GM19397 (cell line): ENCODE measurements around the gene FANCC.
"Not testable (repeated sequence)": the region's sequence is repeated elsewhere in the genome, so short reads cannot be mapped to it uniquely, and the experiment has no call there.

ENCODE experiments used
- ATAC-seq: cut with Tn5 transposase; IDR thresholded peaks from one replicate; pipeline ENCODE4 v1.9.1; 2021; ENCODE audit warnings: mild to moderate bottlenecking, moderate library complexity; ENCODE audit not compliant: unreplicated experiment

Gene FANCC

GRCh38 chr9:95239071-95239470, 78.4 kb downstream of the FANCC start:
- no peak for ATAC-seq

DNA sequence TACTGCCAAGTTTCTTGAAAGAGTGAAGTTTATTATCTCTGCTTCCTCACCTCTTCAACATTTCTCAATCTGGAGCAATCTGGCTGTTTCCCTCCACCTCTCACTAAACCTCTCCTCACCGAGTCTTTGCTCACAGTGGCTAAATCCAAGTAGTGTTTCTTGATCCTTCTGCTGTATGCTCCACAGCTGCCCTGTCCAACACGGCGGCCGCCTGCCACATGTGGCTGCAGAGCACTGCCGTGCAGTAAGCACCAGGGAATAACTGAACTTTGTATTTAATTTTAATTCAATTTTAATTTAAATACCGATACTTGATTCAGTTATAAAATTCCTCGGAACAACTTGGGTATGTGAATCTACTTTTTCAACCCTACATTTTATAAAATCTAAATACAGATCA, 80.2 kb downstream of the FANCC start:
- no peak for ATAC-seq

- no peak for ATAC-seq
These were observed 87.5 kb downstream of the FANCC start for GRCh38 chr9:95230046-95230445.

DNA sequence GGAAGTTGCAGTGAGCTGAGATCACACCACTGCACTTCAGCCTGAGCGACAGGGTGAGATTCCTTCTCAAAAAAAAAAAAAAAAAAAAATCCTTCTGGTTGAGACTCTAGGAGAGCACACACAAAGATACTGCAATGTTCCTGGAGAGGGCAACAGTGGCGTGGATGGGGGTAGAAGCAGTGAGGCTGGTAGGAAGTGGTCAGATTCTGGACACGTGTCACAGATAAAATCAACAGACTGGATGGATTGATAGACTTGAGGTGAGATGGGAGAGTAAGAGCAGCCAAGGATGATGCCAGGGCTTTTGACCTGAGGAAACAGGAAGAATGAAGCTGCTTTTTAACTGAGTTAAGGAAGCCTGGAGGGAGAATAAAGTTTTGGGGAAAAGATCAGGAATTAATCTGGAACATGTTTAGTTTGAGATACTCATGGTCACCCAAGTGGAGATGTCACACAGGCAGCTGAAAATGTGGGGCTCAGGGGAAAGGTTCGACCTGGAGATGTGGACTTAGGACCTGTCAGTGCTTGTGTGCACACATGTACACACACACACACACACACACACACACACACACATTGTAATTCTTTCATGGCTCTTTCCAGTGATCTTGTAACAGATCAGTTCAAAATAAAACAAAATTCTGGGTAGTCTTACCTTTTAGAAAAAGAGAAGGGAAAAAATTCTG, 88.1 kb downstream of the FANCC start:
- no peak for ATAC-seq

DNA sequence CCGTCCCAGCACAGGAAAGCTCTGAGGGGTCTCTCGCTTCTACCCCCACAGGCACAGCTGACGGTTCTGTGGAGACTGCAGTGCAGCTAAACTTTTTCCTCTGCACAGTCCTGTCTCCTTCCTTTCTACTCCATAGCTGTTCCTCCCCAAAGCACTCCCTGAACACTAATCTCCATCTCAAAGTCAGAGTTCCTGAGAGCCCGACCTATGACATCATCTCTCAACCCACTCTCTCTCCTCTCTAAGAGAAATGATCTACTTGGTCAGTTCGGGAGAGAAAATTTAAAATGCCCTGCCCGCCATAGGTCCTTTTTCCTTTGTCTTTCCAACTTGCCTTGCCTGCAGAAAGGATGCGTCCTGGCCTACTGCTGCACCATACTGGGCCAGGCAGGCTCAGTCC, 90.6 kb downstream of the FANCC start:
- ATAC-seq = no peak

GRCh38 chr9:95225726-95226106, 91.8 kb downstream of the FANCC start:
- no peak for ATAC-seq

DNA sequence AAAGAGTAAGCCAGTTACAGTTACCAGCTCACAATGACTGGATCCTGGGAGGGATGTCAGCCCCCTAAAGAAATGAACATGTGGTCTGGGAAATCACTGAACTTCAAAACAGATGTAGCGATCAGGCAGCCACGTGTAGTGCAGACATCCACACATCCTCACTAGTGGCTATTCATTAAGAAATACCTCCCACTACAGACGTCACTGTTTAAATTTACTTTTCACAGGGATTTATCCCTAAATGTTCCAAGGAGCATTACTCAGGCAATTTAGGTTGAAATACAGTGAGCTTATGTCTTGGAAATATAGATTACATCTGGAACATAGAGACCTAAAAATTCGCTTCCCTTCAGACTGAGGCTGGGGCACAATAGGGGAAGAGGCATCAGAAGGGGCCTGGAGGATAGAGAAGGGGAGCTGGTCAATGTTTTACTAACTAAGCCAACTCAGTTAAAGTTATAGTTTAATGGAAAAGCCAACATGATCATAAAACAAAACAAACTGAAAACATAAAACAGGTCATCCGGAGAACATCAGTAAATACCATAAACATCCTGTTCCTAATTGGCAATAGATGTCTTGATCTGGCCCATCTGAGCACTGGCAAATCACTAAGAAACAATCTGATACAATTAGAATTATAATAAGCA, 92.3 kb downstream of the FANCC start:
- ATAC-seq = no peak

GRCh38 chr9:95224376-95225019, 93.0 kb downstream of the FANCC start:
- no peak for ATAC-seq

- ATAC-seq = not testable (repeated sequence)
These were observed 97.2 kb downstream of the FANCC start for GRCh38 chr9:95220352-95220751.

DNA sequence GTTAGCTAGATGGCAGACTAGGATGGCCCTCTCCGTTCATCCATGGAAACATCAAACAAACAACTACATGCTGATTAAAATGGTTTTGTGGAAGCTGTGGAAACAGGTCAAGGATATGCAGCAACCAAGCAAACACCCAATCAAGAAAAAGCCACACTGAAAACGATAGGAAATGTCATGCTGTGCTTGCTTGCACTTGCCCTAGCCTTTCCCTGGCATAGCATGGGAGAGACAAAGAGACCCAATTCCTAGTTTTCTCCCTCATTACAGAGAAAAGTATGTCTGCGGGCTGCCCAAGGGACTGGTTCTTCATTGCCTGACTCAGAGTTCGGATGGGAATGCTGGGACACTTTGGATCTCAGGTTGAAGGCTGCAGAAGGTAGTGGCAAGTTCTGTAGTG, 98.7 kb downstream of the FANCC start:
- no peak for ATAC-seq

DNA sequence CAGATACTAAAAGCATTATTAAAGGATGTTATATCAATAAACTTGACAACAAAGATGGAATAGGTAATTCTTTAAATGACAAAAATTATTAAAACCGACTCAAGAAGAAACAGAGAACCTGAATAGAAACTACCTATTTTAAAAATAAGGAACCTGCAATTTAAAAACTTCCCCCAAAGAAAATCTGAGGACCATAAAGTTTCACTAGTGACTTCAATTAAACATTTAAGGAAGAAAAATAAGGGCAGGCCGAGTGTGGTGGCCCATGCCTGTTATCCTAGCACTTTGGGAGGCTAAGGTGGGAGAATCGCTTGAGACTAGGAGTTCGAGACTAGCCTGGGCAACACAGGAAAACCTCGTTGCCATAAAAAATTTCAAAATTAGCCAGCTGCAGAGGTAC, 99.6 kb downstream of the FANCC start:
- no peak for ATAC-seq

DNA sequence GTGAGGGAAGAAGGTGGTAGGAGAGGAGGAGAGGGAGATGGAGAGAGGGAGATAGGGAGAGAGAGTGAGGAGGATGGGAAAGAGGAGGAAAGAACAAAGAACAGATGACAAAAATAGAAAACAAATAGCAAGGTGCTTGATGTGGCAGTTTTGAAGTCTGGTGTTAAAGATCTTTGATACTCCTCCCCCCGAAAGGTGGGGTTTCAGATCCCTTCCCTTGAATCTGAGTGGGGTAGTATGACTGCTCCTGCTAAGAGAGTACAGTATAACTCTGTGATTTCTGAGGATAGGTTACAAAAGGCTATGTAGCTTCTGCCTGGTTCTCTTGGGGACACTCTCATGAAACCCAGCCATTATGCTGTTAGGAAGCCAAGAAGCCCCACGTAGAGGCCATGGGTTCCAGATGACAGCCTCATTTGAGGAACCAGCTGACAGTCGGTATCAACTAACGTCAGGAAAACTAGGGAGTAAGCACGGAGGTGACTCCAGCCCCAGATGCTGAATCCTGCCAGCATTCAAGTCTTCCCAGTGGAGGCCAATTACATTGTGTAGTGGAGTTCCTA, 102.1 kb downstream of the FANCC start:
- no peak for ATAC-seq

DNA sequence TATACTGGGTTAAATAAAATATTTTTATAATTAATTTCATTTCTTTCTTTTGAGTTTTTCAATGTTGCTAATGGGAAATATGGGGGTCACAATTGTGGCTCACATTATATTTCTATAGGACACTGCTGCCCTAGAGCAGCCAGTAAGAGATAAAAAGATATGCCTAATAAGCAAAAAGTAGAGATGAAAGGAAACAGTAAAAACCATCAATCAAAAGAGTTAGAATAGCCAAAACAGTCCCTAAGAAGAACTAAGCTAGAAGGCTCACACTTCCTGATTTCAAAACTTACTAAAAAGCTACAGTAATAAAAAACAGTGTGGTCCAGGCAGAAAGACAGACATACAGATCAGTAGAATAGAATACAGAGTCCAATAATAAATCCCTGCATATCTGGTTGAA, 104.4 kb downstream of the FANCC start:
- ATAC-seq = no peak

GRCh38 chr9:95211028-95211427, 106.5 kb downstream of the FANCC start:
- no peak for ATAC-seq

DNA sequence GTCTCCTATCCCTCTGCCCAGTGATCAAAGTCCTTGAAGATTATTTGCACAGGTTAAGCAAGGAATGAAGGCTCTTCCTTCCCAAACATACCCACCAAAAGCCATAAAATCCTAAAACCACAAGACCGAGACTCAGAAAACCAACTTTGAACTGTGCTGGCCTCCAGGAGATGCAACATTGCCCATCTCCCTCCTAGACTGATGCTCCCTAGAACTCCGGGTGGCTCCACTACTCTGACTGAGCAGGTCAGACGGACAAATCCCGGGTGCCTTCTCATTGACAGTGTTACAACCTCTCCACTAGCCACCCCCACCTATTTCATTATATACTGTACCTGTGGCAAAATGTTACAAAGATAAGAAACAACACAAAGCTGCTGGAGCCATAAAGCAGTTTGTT, 110.1 kb downstream of the FANCC start:
- no peak for ATAC-seq

DNA sequence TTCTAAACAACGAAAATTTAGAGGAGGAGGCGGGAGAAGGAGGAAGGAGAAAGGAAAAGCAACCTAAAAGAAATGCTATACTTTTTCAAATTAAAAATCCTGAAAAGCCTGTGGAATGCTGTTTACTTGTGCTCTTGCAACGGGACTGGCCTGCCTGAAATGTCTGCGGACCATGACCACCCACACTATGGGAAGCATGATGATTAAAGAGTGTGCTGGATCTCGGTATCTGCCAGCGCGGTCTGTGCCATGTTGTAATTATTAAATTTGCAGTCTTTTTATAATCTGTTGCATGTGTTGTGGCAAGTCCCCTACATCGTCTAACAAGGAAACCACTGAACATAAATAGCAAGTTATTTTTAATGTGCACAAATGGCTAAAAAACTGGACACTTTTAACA, 111.4 kb downstream of the FANCC start:
- no peak for ATAC-seq

DNA sequence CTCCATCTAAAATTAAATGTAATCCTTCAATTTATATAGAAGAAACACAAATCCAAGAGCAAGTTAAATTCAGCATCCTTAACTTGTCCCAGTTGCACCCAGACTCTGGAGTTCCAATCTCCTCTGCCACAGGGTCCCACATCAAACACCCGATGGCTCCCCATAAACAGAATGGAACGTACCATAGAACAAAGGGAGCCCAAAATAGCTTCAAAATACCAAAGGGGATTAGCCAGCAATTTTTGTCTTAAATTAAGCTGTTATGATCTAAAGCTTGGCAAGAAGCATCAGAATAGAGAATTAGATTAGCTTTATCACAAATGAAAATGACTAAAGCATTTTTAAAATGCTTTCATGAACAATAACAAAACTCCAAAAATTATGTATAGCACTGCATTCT, 112.8 kb downstream of the FANCC start:
- no peak for ATAC-seq

DNA sequence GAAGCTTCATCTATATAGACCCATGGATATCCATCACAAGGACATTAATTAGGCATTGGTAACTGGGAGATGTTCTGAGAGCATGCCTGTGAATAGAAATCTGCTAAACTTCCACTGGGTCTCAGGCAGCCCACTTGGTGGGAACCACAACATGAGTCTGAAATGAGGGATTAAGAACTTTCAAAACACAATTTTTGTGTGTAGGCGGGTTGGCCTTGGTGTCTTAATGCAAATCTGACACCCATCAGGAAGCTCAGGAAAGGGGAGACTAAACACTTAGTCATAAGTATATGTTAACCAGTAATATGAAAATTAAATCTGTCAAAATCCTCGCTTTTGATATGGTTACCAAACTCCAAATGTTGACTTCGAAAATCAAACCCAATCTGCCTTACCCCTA, 113.2 kb downstream of the FANCC start:
- no peak for ATAC-seq

- ATAC-seq = not testable (repeated sequence)
These were observed 114.5 kb downstream of the FANCC start for GRCh38 chr9:95203019-95203418.

DNA sequence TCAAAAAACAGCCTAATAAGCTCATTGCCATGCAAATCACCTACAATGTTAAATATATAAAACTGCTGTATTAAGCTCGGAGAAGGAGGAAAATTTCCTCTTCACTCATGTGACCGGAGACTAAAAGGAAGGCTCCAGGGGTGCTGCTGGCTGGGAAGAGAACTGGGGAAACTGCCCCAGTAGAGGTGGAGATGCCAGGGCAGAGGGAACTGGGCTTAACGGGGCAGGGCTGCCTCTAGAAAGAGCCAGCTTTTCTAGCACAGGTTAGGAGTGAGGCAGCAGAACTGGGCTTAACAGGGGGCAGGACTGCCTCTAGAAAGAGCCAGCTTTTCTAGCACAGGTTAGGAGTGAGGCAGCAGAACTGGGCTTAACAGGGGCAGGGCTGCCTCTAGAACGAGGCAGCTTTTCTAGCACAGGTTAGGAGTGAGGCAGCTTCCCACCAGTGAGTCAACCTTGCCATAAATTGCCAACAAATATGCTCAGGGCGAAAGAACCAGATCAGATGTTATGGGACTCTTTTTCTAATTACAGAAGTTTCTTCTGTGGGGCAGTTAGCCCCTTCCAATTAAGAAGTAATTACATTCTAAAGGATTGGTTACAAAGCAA, 115.3 kb downstream of the FANCC start:
- ATAC-seq = no peak

GRCh38 chr9:95201206-95201605, 116.3 kb downstream of the FANCC start:
- ATAC-seq = no peak
